Right lobe of liver (tissue), 6 donors: ENCODE data around the gene PHLDA2. TPM values are rescaled to one million over a fixed set of nuclear protein-coding genes. Genes with fewer than 3 reads are reported as not detected.
A peak's percentile ranks its signal among the peaks of the same experiment; 100 is the strongest.

Experiments
- ATAC-seq, 4 donors: fragments of 200-7000 bp; cut with Tn5 transposase; one replicate each; pipeline ENCODE4 v1.9.1; 2020; ENCODE audit warnings: mild to moderate bottlenecking in 4 of 4, moderate library complexity in 4 of 4
- DNase-seq, 3 donors: peaks; one replicate each; pipeline ENCODE4 v3.0.0-alpha.2; 2020
- H3K27ac ChIP-seq, 3 donors: fragments of 200-600 bp; one replicate each; pipeline ENCODE4 v1.8.0; 2022
- H3K27me3 ChIP-seq, 2 donors: fragments of 200-600 bp; one replicate each; pipeline ENCODE4 v1.8.0; 2022
- H3K36me3 ChIP-seq, 4 donors: fragments of 200-600 bp; sonication (generic) in 1 of 4; one replicate each; pipeline versions ENCODE4 v1.5.1 to v1.8.0; 2017 to 2022; ENCODE audit warnings: control low read depth in 1 of 4
- H3K4me1 ChIP-seq, 4 donors: fragments of 200-600 bp; sonication (generic) in 1 of 4; one replicate each; pipeline versions ENCODE4 v1.5.1 to v1.8.0; 2017 to 2022; ENCODE audit warnings: control low read depth in 1 of 4
- H3K4me3 ChIP-seq, 3 donors: fragments of 200-600 bp; one replicate each; pipeline ENCODE4 v1.8.0; 2022
- H3K9me3 ChIP-seq, 4 donors: fragments of 200-600 bp; sonication (generic) in 1 of 4; one replicate each; pipeline versions ENCODE4 v1.5.1 to v1.8.0; 2017 to 2022; ENCODE audit warnings: control low read depth in 1 of 4
- POLR2A ChIP-seq: fragments of 450-650 bp; IDR thresholded peaks from one replicate; pipeline ENCODE4 v1.6.1; 2017; ENCODE audit warnings: antibody characterized with exemption, mild to moderate bottlenecking
- WGBS: methylation state at CpG from one replicate; pipeline ENCODE4 v1.1.6; 2018; ENCODE audit warnings: low coverage, low lambda C conversion rate; ENCODE audit not compliant: insufficient coverage; ENCODE audit errors: missing lambda C conversion rate; 5-methylcytosine and 5-hydroxymethylcytosine counted together
- intact Hi-C, 2 donors: fragments of 100-400 bp; cut with DNase I; formaldehyde crosslinking; loops; one replicate each; pipeline versions ENCODE4 v1.11.2 to v1.14.1; 2022
- total RNA-seq, 6 experiments: library from RNA; depleted of rRNA in 2 of 6; stranded (reverse); fragments of >200 nt in 2 of 6; fragmentation: NEBNext Ultra II Directional in 3 of 6; extraction: Animal tissue kit (Norgen Biotek cat#: 25700) in 3 of 6; gene quantifications; one replicate each; pipeline versions ENCODE4 v1.1.0 to v1.2.4, GENCODE V29; 2016 to 2023
- TF ChIP-seq, protein P1 (sequence below), 4 donors: fragments of 200-600 bp in 3 of 4; fragments of 450-650 bp in 1 of 4; IDR thresholded peaks; one replicate each; pipeline versions ENCODE4 v1.5.1 to v1.8.0; 2016 to 2022; ENCODE audit warnings: antibody characterized with exemption in 4 of 4, mild to moderate bottlenecking in 2 of 4
- donor health status: DM: no; HTN: yes; CAD: no.
- donor health status: DM: no; HTN: no; CAD: no.
- donor health status: DM: no; HTN: no; CAD: no.
- donor health status: DM: no; HTN: yes; CAD: no.
- donor health status: DM: no; HTN: yes; CAD: no.

The PHLDA2 gene
- total RNA-seq, 6 experiments from 2014 or later, result 0.51 to 12.7 (median 5.9) TPM; not detected in 1

- no peaks in the 10 kb centered on the region for H3K36me3 ChIP-seq
- H3K4me3 ChIP-seq, result no peak overlapping the region
- 53% methylated on average over 3 of the region's 11 CpGs for WGBS
- no peak overlapping the region for H3K27ac ChIP-seq
- ATAC-seq (no peak), DNase-seq (no peak)
- intact Hi-C loops, result no loop called here
- no peaks in the 10 kb centered on the region for H3K9me3 ChIP-seq
- H3K27me3 ChIP-seq, result no peaks in the 10 kb centered on the region
- no peaks in the 10 kb centered on the region for H3K4me1 ChIP-seq
- TF ChIP-seq, protein P1, sequence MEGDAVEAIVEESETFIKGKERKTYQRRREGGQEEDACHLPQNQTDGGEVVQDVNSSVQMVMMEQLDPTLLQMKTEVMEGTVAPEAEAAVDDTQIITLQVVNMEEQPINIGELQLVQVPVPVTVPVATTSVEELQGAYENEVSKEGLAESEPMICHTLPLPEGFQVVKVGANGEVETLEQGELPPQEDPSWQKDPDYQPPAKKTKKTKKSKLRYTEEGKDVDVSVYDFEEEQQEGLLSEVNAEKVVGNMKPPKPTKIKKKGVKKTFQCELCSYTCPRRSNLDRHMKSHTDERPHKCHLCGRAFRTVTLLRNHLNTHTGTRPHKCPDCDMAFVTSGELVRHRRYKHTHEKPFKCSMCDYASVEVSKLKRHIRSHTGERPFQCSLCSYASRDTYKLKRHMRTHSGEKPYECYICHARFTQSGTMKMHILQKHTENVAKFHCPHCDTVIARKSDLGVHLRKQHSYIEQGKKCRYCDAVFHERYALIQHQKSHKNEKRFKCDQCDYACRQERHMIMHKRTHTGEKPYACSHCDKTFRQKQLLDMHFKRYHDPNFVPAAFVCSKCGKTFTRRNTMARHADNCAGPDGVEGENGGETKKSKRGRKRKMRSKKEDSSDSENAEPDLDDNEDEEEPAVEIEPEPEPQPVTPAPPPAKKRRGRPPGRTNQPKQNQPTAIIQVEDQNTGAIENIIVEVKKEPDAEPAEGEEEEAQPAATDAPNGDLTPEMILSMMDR (IDR thresholded peaks at IDR 0.05), result no peak
- TF ChIP-seq POLR2A, result no peak
Measured at GRCh38 chr11:2915473-2915872, 13.7 kb downstream of the PHLDA2 start.

GRCh38 chr11:2914455-2915195 is 14.6 kb downstream of the PHLDA2 start:
- H3K27me3 ChIP-seq, result no peaks in the 10 kb centered on the region
- H3K4me1 ChIP-seq, result no peaks in the 10 kb centered on the region
- no peaks in the 10 kb centered on the region for H3K9me3 ChIP-seq
- H3K4me3 ChIP-seq, result no peak overlapping the region
- H3K36me3 ChIP-seq, result no peaks in the 10 kb centered on the region
- intact Hi-C loops, result no loop called here
- H3K27ac ChIP-seq, result no peak overlapping the region
- ATAC-seq, result no peak
- 41% methylated on average over 5 of the region's 18 CpGs for WGBS
- TF ChIP-seq, protein P1 (IDR thresholded peaks at IDR 0.05), result no peak
- TF ChIP-seq POLR2A, result no peak
- no peak for DNase-seq

- Histone ChIP-seq H3K36me3 (no peaks in the 10 kb centered on the region), H3K27ac (no peak overlapping the region), H3K4me3 (no peak overlapping the region), H3K4me1 (no peaks in the 10 kb centered on the region), H3K9me3 (no peaks in the 10 kb centered on the region), H3K27me3 (no peaks in the 10 kb centered on the region)
- no peak for TF ChIP-seq POLR2A
- TF ChIP-seq, protein P1 (IDR thresholded peaks at IDR 0.05), result no peak
- 40% methylated on average over 1 of the region's 9 CpGs for WGBS
- ATAC-seq (no peak), DNase-seq (no peak)
- intact Hi-C loops, result no loop called here
Measured at GRCh38 chr11:2913776-2914175, 15.4 kb downstream of the PHLDA2 start.

GRCh38 chr11:2913019-2913431 is 16.2 kb downstream of the PHLDA2 start:
- TF ChIP-seq, protein P1 (IDR thresholded peaks at IDR 0.05), result no peak
- TF ChIP-seq POLR2A, result no peak
- Histone ChIP-seq H3K36me3 (no peaks in the 10 kb centered on the region), H3K9me3 (no peaks in the 10 kb centered on the region), H3K27me3 (no peaks in the 10 kb centered on the region), H3K4me1 (no peaks in the 10 kb centered on the region), H3K4me3 (no peak overlapping the region), H3K27ac (no peak overlapping the region)
- WGBS, result 82% methylated on average over 12 of the region's 13 CpGs
- DNase-seq (no peak), ATAC-seq (peak in 1 of 4 donors; percentile 2)
- intact Hi-C loops, result no loop called here
